Loucy (cell line): ENCODE results near the gene PRTG.

ENCODE experiments used
- H2AFZ ChIP-seq: fragments of 200-600 bp; sonication (generic); 2 replicates; pipeline ENCODE4 v1.6.0; 2016; ENCODE audit warnings: antibody characterized with exemption, mild to moderate bottlenecking, low read length, moderate library complexity
- H3F3A ChIP-seq: fragments of 200-600 bp; 2 replicates; pipeline ENCODE4 v1.6.0; 2016; ENCODE audit warnings: antibody characterized with exemption, low read depth, mild to moderate bottlenecking
- H3K27me3 ChIP-seq: fragments of 200-600 bp; sonication (generic); 2 replicates; pipeline ENCODE4 v1.6.1; 2014; ENCODE audit warnings: low read length, mild to moderate bottlenecking; ENCODE audit not compliant: insufficient read depth, poor library complexity, severe bottlenecking
- H3K36me3 ChIP-seq: fragments of 200-600 bp; sonication (generic); 2 replicates; pipeline ENCODE4 v1.6.1; 2016; ENCODE audit warnings: low read length; ENCODE audit not compliant: insufficient read depth
- H3K4me1 ChIP-seq: fragments of 200-600 bp; sonication (generic); 2 replicates; pipeline ENCODE4 v1.5.1; 2014; ENCODE audit warnings: low read length, mild to moderate bottlenecking; ENCODE audit not compliant: insufficient read depth, poor library complexity, severe bottlenecking
- H3K4me2 ChIP-seq: fragments of 200-600 bp; sonication (generic); 2 replicates; pipeline ENCODE4 v1.6.0; 2014; ENCODE audit warnings: antibody characterized with exemption, low read length, low read depth, mild to moderate bottlenecking; ENCODE audit not compliant: poor library complexity, severe bottlenecking
- H3K4me3 ChIP-seq: fragments of 200-600 bp; sonication (generic); 2 replicates; pipeline ENCODE4 v1.5.1; 2014; ENCODE audit warnings: low read length, mild to moderate bottlenecking, mixed read lengths; ENCODE audit not compliant: poor library complexity, severe bottlenecking
- H3K79me2 ChIP-seq: fragments of 200-600 bp; sonication (generic); 2 replicates; pipeline ENCODE4 v1.6.1; 2014; ENCODE audit warnings: low read length; ENCODE audit not compliant: insufficient read depth
- H3K9ac ChIP-seq: fragments of 200-600 bp; sonication (generic); 2 replicates; pipeline ENCODE4 v1.6.0; 2014; ENCODE audit warnings: mild to moderate bottlenecking, low read depth, low read length, moderate library complexity; ENCODE audit not compliant: poor library complexity, severe bottlenecking
- H3K9me2 ChIP-seq: fragments of 200-600 bp; sonication (generic); replicated peaks from 2 replicates; pipeline ENCODE4 v1.6.1; 2016; ENCODE audit warnings: low read depth, low read length, mixed read lengths
- H3K9me3 ChIP-seq: fragments of 200-600 bp; sonication (generic); 2 replicates; pipeline ENCODE4 v1.6.1; 2014; ENCODE audit warnings: mild to moderate bottlenecking, antibody characterized with exemption, low read length, low read depth; ENCODE audit not compliant: insufficient read depth
- H4K20me1 ChIP-seq: fragments of 200-600 bp; sonication (generic); 2 replicates; pipeline ENCODE4 v1.6.0; 2014; ENCODE audit warnings: antibody characterized with exemption, low read length, mild to moderate bottlenecking; ENCODE audit not compliant: insufficient read depth, poor library complexity, severe bottlenecking
- CTCF ChIP-seq: fragments of 200-600 bp; sonication (generic); conservative IDR thresholded peaks from 2 replicates; pipeline ENCODE4 v1.5.1; 2014; ENCODE audit warnings: mild to moderate bottlenecking, antibody characterized with exemption, low read length
- EZH2phosphoT487 ChIP-seq: fragments of 200-600 bp; IDR thresholded peaks from 2 replicates; pipeline ENCODE4 v1.6.1; 2018; ENCODE audit warnings: antibody characterized with exemption, mild to moderate bottlenecking, moderate library complexity, borderline replicate concordance

PRTG gene

DNA sequence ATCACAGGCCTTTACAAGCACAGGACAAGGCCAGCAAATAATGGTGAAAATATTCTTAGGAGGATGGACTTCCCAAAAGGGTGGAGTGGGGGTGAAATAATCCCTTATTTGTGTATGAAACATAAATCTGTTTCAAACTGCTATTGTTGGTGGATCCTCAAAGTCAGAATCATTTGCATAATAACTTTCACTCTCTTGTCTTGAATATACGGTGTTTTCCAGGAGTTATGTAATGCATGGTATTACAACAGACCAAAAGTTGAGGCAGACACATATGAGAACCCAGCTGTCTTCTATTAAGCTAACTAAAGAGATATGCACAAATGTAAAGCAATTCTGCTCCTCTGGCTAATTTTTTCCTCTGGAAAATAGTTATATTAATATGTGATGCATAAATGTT, 57.7 kb downstream of the PRTG start:
- H3K9ac ChIP-seq, result no peak overlapping the region
- H2AFZ ChIP-seq, result no peak overlapping the region
- H3K36me3 ChIP-seq, result no peaks in the 10 kb centered on the region
- TF ChIP-seq EZH2phosphoT487, result no peak
- no peak for TF ChIP-seq CTCF
- no peaks in the 10 kb centered on the region for H3K27me3 ChIP-seq
- H4K20me1 ChIP-seq, result no peaks in the 10 kb centered on the region
- no peaks in the 10 kb centered on the region for H3K79me2 ChIP-seq
- no peaks in the 10 kb centered on the region for H3K9me2 ChIP-seq
- no peaks in the 10 kb centered on the region for H3K9me3 ChIP-seq
- no peak overlapping the region for H3K4me3 ChIP-seq
- H3F3A ChIP-seq, result no peaks in the 10 kb centered on the region
- peaks cover 3% of the 10 kb centered on the region for H3K4me1 ChIP-seq
- no peak overlapping the region for H3K4me2 ChIP-seq

- Histone ChIP-seq H3F3A (no peaks in the 10 kb centered on the region), H3K79me2 (no peaks in the 10 kb centered on the region), H3K9ac (no peak overlapping the region), H4K20me1 (no peaks in the 10 kb centered on the region), H3K9me3 (no peaks in the 10 kb centered on the region), H2AFZ (peak overlapping the region; percentile 57; the same call in 1 of the 2 replicates), H3K4me3 (no peak overlapping the region), H3K4me2 (no peak overlapping the region), H3K27me3 (no peaks in the 10 kb centered on the region), H3K9me2 (no peaks in the 10 kb centered on the region), H3K4me1 (peaks cover 3% of the 10 kb centered on the region), H3K36me3 (no peaks in the 10 kb centered on the region)
- no peak for TF ChIP-seq CTCF
- TF ChIP-seq EZH2phosphoT487, result no peak
These were observed 59.6 kb downstream of the PRTG start for GRCh38 chr15:55683376-55683775.

DNA sequence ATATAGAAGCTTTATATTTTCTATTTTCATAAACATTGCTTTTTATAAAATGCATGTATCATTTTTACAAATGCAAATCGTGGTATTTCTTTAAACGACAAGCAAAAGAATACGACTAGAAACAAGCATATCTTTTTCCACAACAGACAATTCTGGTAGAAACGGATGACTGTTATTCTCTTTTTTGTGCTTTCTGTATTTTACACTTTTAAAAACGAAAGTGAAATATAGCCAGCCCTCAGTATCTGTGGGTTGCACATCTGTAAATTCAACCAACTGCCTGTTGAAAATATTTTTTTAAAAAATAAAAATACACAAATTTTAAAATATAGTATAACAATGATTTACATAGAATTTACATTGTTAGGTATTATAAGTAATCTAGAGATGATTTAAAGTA, 61.3 kb downstream of the PRTG start:
- H3K9me3 ChIP-seq, result no peaks in the 10 kb centered on the region
- no peak for TF ChIP-seq EZH2phosphoT487
- TF ChIP-seq CTCF, result no peak
- H3K4me3 ChIP-seq, result peak overlapping the region; percentile 61
- H3K9ac ChIP-seq, result peak overlapping the region; percentile 45
- H4K20me1 ChIP-seq, result no peaks in the 10 kb centered on the region
- peak overlapping the region; percentile 83; the same call in 1 of the 2 replicates for H2AFZ ChIP-seq
- H3F3A ChIP-seq, result no peaks in the 10 kb centered on the region
- no peaks in the 10 kb centered on the region for H3K79me2 ChIP-seq
- H3K27me3 ChIP-seq, result no peaks in the 10 kb centered on the region
- no peaks in the 10 kb centered on the region for H3K36me3 ChIP-seq
- peaks cover 3% of the 10 kb centered on the region for H3K4me1 ChIP-seq
- H3K9me2 ChIP-seq, result no peaks in the 10 kb centered on the region
- peak overlapping the region; percentile 62 for H3K4me2 ChIP-seq
